A673 (cell line): ENCODE results near the gene ZBTB20. TPM values are rescaled to one million over a fixed set of nuclear protein-coding genes. Genes with fewer than 3 reads are reported as not detected.

Experiments used
- BruUV-seq: library from RNA; stranded (reverse); fragments of 400-500 nt; replicated peaks from 2 replicates; lab custom pipeline; 2021; lab: Mats Ljungman, UMichigan
- CTCF ChIA-PET: fragments of 300-600 bp; sonication (Branson Sonifier 250); formaldehyde crosslinking; loops from one replicate; lab custom pipeline; 2022; ENCODE audit warnings: antibody characterized with exemption; lab: Charles Lee
- POLR2A ChIA-PET: fragments of 300-600 bp; sonication (Branson Sonifier 250); formaldehyde crosslinking; loops from one replicate; lab custom pipeline; 2022; ENCODE audit warnings: antibody characterized with exemption; ENCODE audit not compliant: low non-redundant PET; lab: Charles Lee
- DNase-seq: peaks from one replicate; pipeline ENCODE4 v3.0.0-alpha.2; 2015; ENCODE audit warnings: low spot score
- H3K27ac ChIP-seq: fragments of 200-600 bp; sonication (generic); 2 replicates; pipeline ENCODE4 v1.5.1; 2016; ENCODE audit warnings: mixed run types, low read depth, mild to moderate bottlenecking, mixed read lengths, antibody characterized with exemption, low read length; ENCODE audit not compliant: poor library complexity, severe bottlenecking
- H3K27me3 ChIP-seq: fragments of 200-600 bp; sonication (generic); replicated peaks from 2 replicates; pipeline ENCODE4 v1.6.1; 2017; ENCODE audit warnings: mixed run types, low read depth, mild to moderate bottlenecking, mixed read lengths, antibody characterized with exemption, low read length; ENCODE audit not compliant: insufficient read depth, poor library complexity
- H3K36me3 ChIP-seq: fragments of 200-600 bp; sonication (generic); 2 replicates; pipeline ENCODE4 v1.6.1; 2016; ENCODE audit warnings: mixed run types, mild to moderate bottlenecking, mixed read lengths, antibody characterized with exemption, low read length; ENCODE audit not compliant: insufficient read depth, poor library complexity, severe bottlenecking
- H3K4me1 ChIP-seq: fragments of 200-600 bp; sonication (generic); 2 replicates; pipeline ENCODE4 v1.6.1; 2017; ENCODE audit warnings: mixed run types, mild to moderate bottlenecking, mixed read lengths, antibody characterized with exemption, low read length; ENCODE audit not compliant: insufficient read depth, poor library complexity, severe bottlenecking
- H3K4me3 ChIP-seq: fragments of 200-600 bp; sonication (generic); 2 replicates; pipeline ENCODE4 v1.5.1; 2016; ENCODE audit warnings: low read depth, mixed run types, mild to moderate bottlenecking, mixed read lengths, low read length; ENCODE audit not compliant: poor library complexity, severe bottlenecking
- H3K9me3 ChIP-seq: fragments of 200-600 bp; sonication (generic); 2 replicates; pipeline ENCODE4 v1.6.1; 2016; ENCODE audit warnings: mixed run types, low read depth, mild to moderate bottlenecking, mixed read lengths, antibody characterized with exemption, low read length; ENCODE audit not compliant: poor library complexity, severe bottlenecking
- EZH2 ChIP-seq: fragments of 200-600 bp; sonication (generic); IDR thresholded peaks from 2 replicates; pipeline ENCODE4 v1.6.1; 2017; ENCODE audit warnings: borderline replicate concordance, low read depth, mild to moderate bottlenecking, mixed read lengths, antibody characterized with exemption, low read length; ENCODE audit not compliant: poor library complexity, severe bottlenecking
- intact Hi-C: fragments of 100-400 bp; cut with micrococcal nuclease; formaldehyde crosslinking; loops from one replicate; pipeline ENCODE4 v1.10.0; 2022; ENCODE audit not compliant: unreplicated experiment
- total RNA-seq: library from RNA; stranded (reverse); gene quantifications from 2 replicates; pipeline ENCODE4 v1.2.3, GENCODE V29; 2021
- TF ChIP-seq, protein P1 (sequence below): fragments of 300-800, 200-600 bp; sonication (generic); conservative IDR thresholded peaks from 2 replicates; pipeline ENCODE4 v1.5.1; 2017; ENCODE audit warnings: low read depth, mild to moderate bottlenecking, antibody characterized with exemption, low read length, moderate library complexity, mixed read lengths

ZBTB20 gene
- total RNA-seq, 1 experiment from 2014 or later: 13.5 TPM

DNA sequence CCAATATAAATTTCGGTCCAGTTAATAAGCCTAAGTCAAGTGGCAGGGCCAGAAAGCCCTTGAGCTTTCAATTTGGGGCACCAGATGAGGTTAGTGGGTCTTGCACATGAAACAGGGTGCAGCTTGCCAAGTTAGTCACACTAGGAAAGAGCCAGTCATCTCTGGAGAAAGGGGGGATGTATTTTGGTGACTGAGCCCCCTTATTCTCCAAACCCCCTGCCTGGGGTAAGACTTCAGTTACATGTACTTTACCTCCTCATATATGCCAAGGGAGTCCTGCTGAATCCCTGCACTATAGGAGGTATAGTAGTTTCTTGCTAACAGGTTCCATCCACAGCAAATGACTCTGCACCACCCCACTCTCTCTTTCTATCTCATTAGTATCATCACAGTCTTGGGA lies 790.6 kb downstream of the ZBTB20 start:
- no peak overlapping the region for H3K4me3 ChIP-seq
- no peaks in the 10 kb centered on the region for H3K36me3 ChIP-seq
- peaks cover 20% of the 10 kb centered on the region for H3K4me1 ChIP-seq
- no peak for TF ChIP-seq EZH2
- CTCF ChIA-PET: interaction anchor here (0.9 to 1.2 kb wide), 2 partner anchors 22 to 66 kb away, joined by 3 to 4 read pairs; no protein-coding TSS in a partner anchor
- DNase-seq: no peak
- no peak overlapping the region for H3K27ac ChIP-seq
- H3K9me3 ChIP-seq: no peaks in the 10 kb centered on the region
- POLR2A ChIA-PET: interaction anchor here (0.6 kb wide), 1 partner anchor 44 kb away, joined by 4 read pairs; no protein-coding TSS in a partner anchor
- H3K27me3 ChIP-seq: no peaks in the 10 kb centered on the region
- no TSS peak for BruUV-seq
- intact Hi-C loops: no loop called here

DNA sequence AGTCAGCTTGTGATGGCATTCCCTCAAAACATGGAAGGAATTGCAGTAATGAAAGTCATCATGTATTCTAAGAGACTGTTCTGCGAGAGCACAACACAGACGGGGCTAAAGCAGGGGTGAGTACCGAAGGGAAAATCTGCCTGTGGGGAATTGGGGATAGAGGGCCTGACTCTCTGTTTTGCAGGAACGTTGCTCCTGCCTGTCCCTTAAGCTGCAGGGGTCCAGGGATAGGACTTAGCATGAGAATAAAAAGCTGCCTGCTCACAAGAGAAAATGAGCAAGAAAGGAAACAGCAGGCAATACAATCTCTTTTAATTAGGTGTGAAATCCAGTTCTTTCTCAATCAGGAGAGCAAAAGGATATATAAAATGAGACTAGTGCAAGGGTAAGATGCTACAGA lies 791.0 kb downstream of the ZBTB20 start:
- DNase-seq: peak; percentile 93
- TF ChIP-seq, protein P1, sequence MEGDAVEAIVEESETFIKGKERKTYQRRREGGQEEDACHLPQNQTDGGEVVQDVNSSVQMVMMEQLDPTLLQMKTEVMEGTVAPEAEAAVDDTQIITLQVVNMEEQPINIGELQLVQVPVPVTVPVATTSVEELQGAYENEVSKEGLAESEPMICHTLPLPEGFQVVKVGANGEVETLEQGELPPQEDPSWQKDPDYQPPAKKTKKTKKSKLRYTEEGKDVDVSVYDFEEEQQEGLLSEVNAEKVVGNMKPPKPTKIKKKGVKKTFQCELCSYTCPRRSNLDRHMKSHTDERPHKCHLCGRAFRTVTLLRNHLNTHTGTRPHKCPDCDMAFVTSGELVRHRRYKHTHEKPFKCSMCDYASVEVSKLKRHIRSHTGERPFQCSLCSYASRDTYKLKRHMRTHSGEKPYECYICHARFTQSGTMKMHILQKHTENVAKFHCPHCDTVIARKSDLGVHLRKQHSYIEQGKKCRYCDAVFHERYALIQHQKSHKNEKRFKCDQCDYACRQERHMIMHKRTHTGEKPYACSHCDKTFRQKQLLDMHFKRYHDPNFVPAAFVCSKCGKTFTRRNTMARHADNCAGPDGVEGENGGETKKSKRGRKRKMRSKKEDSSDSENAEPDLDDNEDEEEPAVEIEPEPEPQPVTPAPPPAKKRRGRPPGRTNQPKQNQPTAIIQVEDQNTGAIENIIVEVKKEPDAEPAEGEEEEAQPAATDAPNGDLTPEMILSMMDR: no peak
- no peak for TF ChIP-seq EZH2
- ChIA-PET CTCF (interaction anchor here (0.9 to 1.2 kb wide), 2 partner anchors 22 to 65 kb away, joined by 3 to 4 read pairs; no protein-coding TSS in a partner anchor), POLR2A (interaction anchor here (0.6 kb wide), 1 partner anchor 45 kb away, joined by 4 read pairs; no protein-coding TSS in a partner anchor)
- Histone ChIP-seq H3K36me3 (no peaks in the 10 kb centered on the region), H3K27ac (no peak overlapping the region), H3K4me3 (no peak overlapping the region), H3K4me1 (peaks cover 20% of the 10 kb centered on the region), H3K9me3 (no peaks in the 10 kb centered on the region), H3K27me3 (no peaks in the 10 kb centered on the region)
- intact Hi-C loops: no loop called here
- BruUV-seq: no TSS peak

DNA sequence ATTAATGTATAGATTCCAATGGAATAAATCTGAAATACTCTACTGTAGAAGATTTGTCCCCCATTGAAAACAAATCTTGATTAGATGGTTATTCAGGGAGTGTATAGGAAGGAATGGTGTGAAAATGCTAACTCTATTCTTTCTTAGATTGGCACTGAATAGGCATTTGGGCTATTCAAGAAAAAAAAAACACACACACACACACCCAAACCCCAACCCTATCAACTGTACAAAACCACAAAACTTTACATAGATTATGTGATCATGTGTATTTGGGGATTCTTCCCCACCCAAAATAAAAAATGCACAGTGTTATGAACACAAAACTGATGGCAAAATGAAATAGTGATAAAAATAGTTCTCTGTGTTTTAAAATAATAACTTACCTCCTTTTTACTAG lies 791.4 kb downstream of the ZBTB20 start:
- no peak for DNase-seq
- Histone ChIP-seq H3K4me1 (peaks cover 20% of the 10 kb centered on the region), H3K27ac (no peak overlapping the region), H3K9me3 (no peaks in the 10 kb centered on the region), H3K27me3 (no peaks in the 10 kb centered on the region), H3K36me3 (no peaks in the 10 kb centered on the region), H3K4me3 (no peak overlapping the region)
- POLR2A ChIA-PET: no interaction called here
- intact Hi-C loops: no loop called here
- CTCF ChIA-PET: interaction anchor here (1.2 kb wide), 1 partner anchor 65 kb away, joined by 4 read pairs; no protein-coding TSS in a partner anchor
- no peak for TF ChIP-seq EZH2
- TF ChIP-seq, protein P1: no peak
- no TSS peak for BruUV-seq

DNA sequence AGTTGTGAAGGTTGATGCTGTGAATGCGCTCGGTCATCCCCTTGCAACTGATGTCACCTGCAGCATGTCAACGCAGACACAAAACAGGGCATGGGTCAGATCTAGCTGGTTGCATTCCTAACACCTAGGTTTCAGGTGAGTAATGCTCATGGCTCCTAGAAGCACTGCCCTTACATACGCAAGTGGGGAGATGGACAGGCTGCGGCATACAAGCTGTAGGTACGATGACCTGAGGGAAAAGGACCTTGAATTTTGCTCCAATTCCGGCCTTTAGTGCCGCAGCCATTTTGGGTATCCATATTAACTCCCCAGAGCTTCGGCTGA lies 795.3 kb downstream of the ZBTB20 start:
- BruUV-seq: no TSS peak
- no peaks in the 10 kb centered on the region for H3K9me3 ChIP-seq
- H3K4me3 ChIP-seq: no peak overlapping the region
- no peak for DNase-seq
- no peak for TF ChIP-seq EZH2
- TF ChIP-seq, protein P1: no peak
- no peaks in the 10 kb centered on the region for H3K36me3 ChIP-seq
- intact Hi-C loops: no loop called here
- H3K27me3 ChIP-seq: no peaks in the 10 kb centered on the region
- CTCF ChIA-PET: no interaction called here
- peaks cover 18% of the 10 kb centered on the region for H3K4me1 ChIP-seq
- POLR2A ChIA-PET: no interaction called here
- H3K27ac ChIP-seq: no peak overlapping the region
